Measurements from ENCODE around the gene DEXI. TPM values are rescaled to one million over a fixed set of nuclear protein-coding genes. Genes with fewer than 3 reads are reported as not detected.
"Not testable (repeated sequence)": the region's sequence is repeated elsewhere in the genome, so short reads cannot be mapped to it uniquely, and the experiment has no call there.

DEXI gene
- polyA plus RNA-seq, 1 donor from 2014 or later: 52.0 TPM

GRCh38 chr16:10941935-10942351 is 325 bp downstream of the DEXI start:
- H3K4me2 ChIP-seq (ENCODE audit: low read length); H4K20me1 ChIP-seq (ENCODE audit: insufficient read depth); H2AFZ ChIP-seq (ENCODE audit: low read depth, low read length); H3K27ac ChIP-seq (ENCODE audit: low read length); H3K27me3 ChIP-seq (ENCODE audit: insufficient read depth, low read depth, low read length); H3K9me3 ChIP-seq (ENCODE audit: low read length); H3K9me2 ChIP-seq (ENCODE audit: insufficient read depth, low read length); H3K36me3 ChIP-seq (ENCODE audit: insufficient read depth, low read length); H3F3A ChIP-seq (ENCODE audit: insufficient read depth, low read length, poor library complexity, severe bottlenecking): not testable (repeated sequence)
- peaks cover 26% of the 10 kb centered on the region for H3K79me2 ChIP-seq (replicated peaks; ENCODE audit: insufficient read depth, low read length)
- H3K4me3 ChIP-seq (ENCODE audit: low read length): peak overlapping the region; percentile 77
- H3K9ac ChIP-seq (ENCODE audit: low read length): peak overlapping the region; percentile 63
- peak; percentile 53 for TF ChIP-seq MXI1 (conservative IDR thresholded peaks at IDR 0.05; ENCODE audit: poor library complexity, severe bottlenecking)

DNA sequence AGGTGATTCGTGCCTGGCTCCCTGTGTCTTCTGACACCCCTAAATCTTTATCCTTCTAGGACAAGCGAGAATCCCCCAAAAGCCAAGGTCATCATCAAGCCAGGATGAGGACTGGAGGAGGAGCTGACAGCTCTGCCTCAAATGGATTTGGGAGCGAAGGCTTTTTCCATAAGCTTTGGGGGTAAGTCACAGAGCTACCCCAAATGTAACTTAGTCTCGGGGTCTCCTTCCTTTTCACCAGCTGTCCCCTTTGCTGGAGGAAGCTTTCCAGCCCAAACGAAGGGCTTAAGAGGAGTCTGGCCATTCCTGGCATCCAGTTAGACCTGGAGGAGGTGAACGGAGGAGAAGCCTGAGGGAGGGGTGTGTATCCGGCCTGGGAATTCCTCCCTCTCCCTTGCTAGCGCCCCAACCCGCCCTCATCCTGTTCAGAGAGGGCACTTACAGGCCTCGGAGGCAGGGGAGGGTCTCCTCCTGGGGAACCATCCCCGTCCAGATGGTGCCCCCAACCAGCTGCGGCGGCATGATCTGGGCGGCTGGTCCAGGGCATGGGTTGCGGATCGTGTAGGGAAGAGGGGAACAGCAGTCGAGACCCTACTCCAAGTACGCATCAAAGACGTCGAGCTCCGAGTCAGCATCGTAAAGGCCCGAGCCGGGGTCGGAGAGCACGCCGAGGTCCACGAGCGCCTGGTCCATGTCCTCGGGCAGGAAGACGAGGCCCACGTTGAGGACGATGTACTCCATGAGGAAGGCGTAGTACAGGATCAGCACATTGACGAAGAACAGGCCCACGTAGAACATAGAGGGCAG is 938 bp downstream of the DEXI start:
- Histone ChIP-seq H3F3A (ENCODE audit: insufficient read depth, low read length, poor library complexity, severe bottlenecking) (no peaks in the 10 kb centered on the region), H3K4me2 (ENCODE audit: low read length) (peak overlapping the region; percentile 88), H3K27ac (ENCODE audit: low read length) (no peak overlapping the region), H3K27me3 (ENCODE audit: insufficient read depth, low read depth, low read length) (no peaks in the 10 kb centered on the region), H2AFZ (ENCODE audit: low read depth, low read length) (no peak overlapping the region), H4K20me1 (ENCODE audit: insufficient read depth) (no peaks in the 10 kb centered on the region), H3K36me3 (ENCODE audit: insufficient read depth, low read length) (no peaks in the 10 kb centered on the region), H3K9me2 (ENCODE audit: insufficient read depth, low read length) (no peaks in the 10 kb centered on the region), H3K9ac (ENCODE audit: low read length) (peak overlapping the region; percentile 63), H3K9me3 (ENCODE audit: low read length) (no peaks in the 10 kb centered on the region), H3K4me3 (ENCODE audit: low read length) (peak overlapping the region; percentile 77), H3K79me2 (replicated peaks; ENCODE audit: insufficient read depth, low read length) (peaks cover 26% of the 10 kb centered on the region)
- TF ChIP-seq SMC3 (conservative IDR thresholded peaks at IDR 0.05; ENCODE audit: poor library complexity): no peak
- no peak for TF ChIP-seq RAD21 (conservative IDR thresholded peaks at IDR 0.05)
- no peak for TF ChIP-seq EZH2 (IDR thresholded peaks at IDR 0.05; ENCODE audit: borderline replicate concordance, insufficient read depth, low read length, poor library complexity, severe bottlenecking)
- no peak for TF ChIP-seq CTCF (IDR thresholded peaks at IDR 0.05; ENCODE audit: poor library complexity, severe bottlenecking)
- no peak for TF ChIP-seq MXI1 (conservative IDR thresholded peaks at IDR 0.05; ENCODE audit: poor library complexity, severe bottlenecking)
- TF ChIP-seq POLR2AphosphoS5 (IDR thresholded peaks at IDR 0.05): no peak
- no peak for TF ChIP-seq REST (IDR thresholded peaks at IDR 0.05; ENCODE audit: borderline replicate concordance)

All from neural cell (in vitro differentiated cells).